Suprapubic skin (tissue), 3 donors: ENCODE measurements around the gene LLGL2.

Experiments
- CTCF ChIP-seq, 2 donors: fragments of 200-600 bp in 1 of 2; fragments of 450-650 bp in 1 of 2; sonication (generic) in 1 of 2; IDR thresholded peaks; one replicate each; pipeline ENCODE4 v1.5.1; 2016 to 2019; ENCODE audit warnings: antibody characterized with exemption in 2 of 2, mild to moderate bottlenecking in 1 of 2, moderate library complexity in 1 of 2
- EP300 ChIP-seq: sonication (generic); formaldehyde crosslinking; IDR thresholded peaks from one replicate; pipeline ENCODE4 v1.6.1; 2017; ENCODE audit warnings: antibody characterized with exemption
- POLR2A ChIP-seq, 2 donors: fragments of 450-650 bp; IDR thresholded peaks; one replicate each; pipeline ENCODE4 v1.6.1; 2017; ENCODE audit warnings: antibody characterized with exemption in 2 of 2, mild to moderate bottlenecking in 2 of 2, moderate library complexity in 2 of 2

GRCh38 chr17:75595920-75596313 lies 70.4 kb downstream of the LLGL2 start:
- TF ChIP-seq CTCF (IDR thresholded peaks at IDR 0.05) (no peak), POLR2A (IDR thresholded peaks at IDR 0.05) (no peak), EP300 (no peak)
